Mesothelial cell of epicardium (in vitro differentiated cells): ENCODE results near the gene TOM1. TPM values are rescaled to one million over a fixed set of nuclear protein-coding genes. Genes with fewer than 3 reads are reported as not detected.

Source experiments
- DNase-seq, 2 experiments: peaks; one replicate each; pipeline ENCODE4 v3.0.0; 2021; ENCODE audit warnings: low spot score in 2 of 2; ENCODE audit not compliant: unreplicated experiment in 2 of 2
- H3K27ac Mint-ChIP-seq: 2 replicates; pipeline ENCODE4 v1.8.0; 2021; ENCODE audit warnings: mixed read lengths
- H3K27me3 Mint-ChIP-seq: 2 replicates; pipeline ENCODE4 v1.8.0; 2021; ENCODE audit warnings: low read depth, mixed read lengths
- H3K36me3 Mint-ChIP-seq: 2 replicates; pipeline ENCODE4 v1.8.0; 2021; ENCODE audit warnings: mixed read lengths
- H3K4me1 Mint-ChIP-seq: 2 replicates; pipeline ENCODE4 v1.8.0; 2021; ENCODE audit warnings: mixed read lengths
- H3K4me3 Mint-ChIP-seq: 2 replicates; pipeline ENCODE4 v1.8.0; 2021; ENCODE audit warnings: mild to moderate bottlenecking, moderate library complexity, mixed read lengths
- H3K9me3 Mint-ChIP-seq: 2 replicates; pipeline ENCODE4 v1.8.0; 2021; ENCODE audit warnings: mixed read lengths
- CTCF ChIP-seq: fragments of 200-600 bp; sonication (generic); IDR thresholded peaks from one replicate; pipeline ENCODE4 v1.5.0; 2021; ENCODE audit warnings: antibody characterized with exemption; ENCODE audit not compliant: unreplicated experiment
- total RNA-seq: library from RNA; stranded (reverse); gene quantifications from 3 replicates; pipeline ENCODE4 v1.2.1, GENCODE V29; 2021

The TOM1 gene
- total RNA-seq, 1 donor from 2014 or later = 41.4 TPM

DNA sequence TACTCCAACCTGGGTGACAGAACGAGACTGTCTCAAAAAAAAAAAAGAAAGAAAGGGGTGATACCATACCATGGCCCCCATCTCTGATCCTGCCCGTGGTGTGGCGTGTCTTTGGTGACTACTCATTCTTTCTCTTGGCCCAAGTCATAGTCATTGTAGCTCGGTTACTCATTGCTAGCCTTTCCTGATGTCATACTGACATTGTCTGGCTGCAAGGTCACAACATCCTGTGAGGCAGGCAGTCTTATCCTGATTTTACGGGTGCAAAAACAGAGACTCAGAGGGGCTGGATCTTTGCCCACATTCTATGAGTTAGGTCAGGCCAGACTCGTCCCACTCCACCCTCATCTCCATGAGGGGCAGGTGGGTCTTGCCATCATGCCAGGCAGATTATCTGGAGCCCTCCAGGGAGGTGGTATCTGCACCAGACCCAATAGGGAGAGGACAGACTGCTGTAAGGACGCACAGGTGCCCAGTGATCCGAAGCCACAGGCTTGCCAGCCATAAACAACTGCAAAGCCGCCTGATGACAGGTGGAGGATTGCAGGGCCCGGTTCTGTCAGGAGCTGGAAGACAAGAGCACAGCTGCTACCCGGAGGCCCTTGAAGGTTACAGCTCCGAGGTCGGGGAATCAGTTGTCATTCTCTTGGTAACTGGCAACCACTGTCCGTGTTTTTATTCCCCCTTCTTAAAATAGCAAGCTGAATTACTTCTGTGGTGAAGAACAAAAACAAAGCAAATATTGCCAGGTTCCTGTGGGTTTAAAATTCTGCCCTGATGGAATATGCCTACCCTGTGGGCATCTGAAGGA, 13.8 kb downstream of the TOM1 start:
- Mint-ChIP-seq H3K4me1 (peaks cover 25% of the 10 kb centered on the region), H3K36me3 (peaks cover 8% of the 10 kb centered on the region), H3K27ac (no peak overlapping the region), H3K9me3 (no peaks in the 10 kb centered on the region), H3K4me3 (no peak overlapping the region), H3K27me3 (no peaks in the 10 kb centered on the region)
- no peak for TF ChIP-seq CTCF
- DNase-seq = no peak

DNA sequence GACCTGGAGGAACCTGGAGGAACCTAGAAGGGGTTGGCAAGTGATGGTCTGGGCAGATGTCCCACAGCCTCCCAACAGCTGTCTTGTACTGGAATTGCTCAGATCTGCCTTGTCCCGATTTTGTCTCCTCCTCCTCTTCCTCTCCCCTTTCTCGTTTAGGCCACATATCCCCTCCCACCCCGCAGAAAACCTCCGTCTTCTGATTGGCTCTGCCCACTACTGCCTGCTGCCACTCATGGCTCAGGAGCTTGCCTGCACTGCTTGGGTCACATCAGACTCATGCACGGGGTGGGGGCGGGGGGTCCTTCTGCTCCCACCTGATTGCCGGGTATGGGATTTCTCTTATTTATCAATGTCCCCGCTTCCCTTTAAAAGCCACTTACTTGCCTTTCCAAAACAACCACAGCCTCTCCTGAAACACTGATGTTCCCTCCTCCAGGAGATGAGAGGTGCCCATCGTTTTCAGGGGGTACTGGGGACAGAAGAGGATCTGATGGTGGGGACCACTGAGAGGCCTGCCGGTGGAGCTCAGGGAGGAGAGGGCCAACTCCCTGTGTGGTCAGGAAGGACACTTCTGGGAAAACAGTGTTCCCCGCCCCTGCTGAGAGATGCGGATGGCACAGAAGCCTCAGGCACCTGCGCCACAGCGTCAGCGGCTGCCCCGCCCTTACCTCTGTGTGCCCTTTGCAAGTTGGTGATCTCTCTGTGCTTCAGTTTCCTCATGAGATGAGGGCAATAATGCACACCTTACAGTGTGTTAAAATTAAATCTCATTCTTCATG, 14.7 kb downstream of the TOM1 start:
- Mint-ChIP-seq H3K4me3 (no peak overlapping the region), H3K36me3 (peaks cover 8% of the 10 kb centered on the region), H3K27me3 (no peaks in the 10 kb centered on the region), H3K9me3 (no peaks in the 10 kb centered on the region), H3K27ac (no peak overlapping the region), H3K4me1 (peaks cover 25% of the 10 kb centered on the region)
- no peak for DNase-seq
- TF ChIP-seq CTCF = no peak

- no peak for DNase-seq
- Mint-ChIP-seq H3K9me3 (no peaks in the 10 kb centered on the region), H3K36me3 (peaks cover 8% of the 10 kb centered on the region), H3K4me1 (peaks cover 25% of the 10 kb centered on the region), H3K4me3 (no peak overlapping the region), H3K27ac (no peak overlapping the region), H3K27me3 (no peaks in the 10 kb centered on the region)
- TF ChIP-seq CTCF = no peak
Measured at GRCh38 chr22:35315141-35315854, 15.6 kb downstream of the TOM1 start.

DNA sequence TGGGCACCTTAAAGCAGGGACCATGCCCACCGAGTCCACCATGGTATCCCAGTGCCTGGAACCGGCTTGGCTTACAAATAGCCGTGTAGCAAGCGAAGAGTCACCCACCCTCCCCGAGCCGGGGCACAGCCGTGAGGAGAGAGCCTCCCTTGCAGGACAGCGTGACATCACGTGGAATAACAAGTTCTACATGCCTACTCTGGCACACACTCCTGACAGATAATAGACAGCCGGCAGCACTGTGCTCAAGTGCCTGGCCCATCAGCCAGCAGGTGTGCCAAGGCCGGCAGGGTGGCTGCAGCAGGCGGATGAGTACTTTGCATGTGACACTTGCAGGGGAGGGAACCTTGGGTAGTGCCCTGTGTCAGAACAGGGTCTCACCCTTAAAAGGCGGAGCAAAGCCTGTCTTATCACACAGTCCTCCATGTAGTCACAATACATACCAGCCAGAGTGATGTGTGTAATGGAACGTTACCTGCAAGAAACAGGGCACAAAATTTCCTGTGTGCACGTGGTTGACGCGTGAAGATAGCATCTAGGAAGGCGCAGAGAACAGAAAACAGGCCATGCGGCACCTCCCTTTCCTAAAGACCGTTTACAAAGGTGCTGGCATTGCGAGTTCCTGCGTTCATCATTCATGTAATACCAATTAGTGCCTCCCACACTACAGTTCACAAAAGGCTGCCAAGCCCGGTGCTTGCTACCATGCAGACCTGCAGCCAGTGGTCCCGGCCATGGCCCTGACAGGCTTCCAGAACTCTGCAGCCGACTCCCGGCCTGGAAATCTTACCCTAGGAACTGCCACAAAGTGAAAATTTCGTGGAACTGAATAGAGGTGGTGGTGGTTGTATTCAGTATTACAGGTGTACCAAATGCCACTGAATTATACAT, 16.4 kb downstream of the TOM1 start:
- Mint-ChIP-seq H3K4me3 (no peak overlapping the region), H3K36me3 (peaks cover 8% of the 10 kb centered on the region), H3K27me3 (no peaks in the 10 kb centered on the region), H3K9me3 (no peaks in the 10 kb centered on the region), H3K4me1 (peaks cover 18% of the 10 kb centered on the region), H3K27ac (no peak overlapping the region)
- no peak for TF ChIP-seq CTCF
- no peak for DNase-seq

GRCh38 chr22:35316751-35317150, 17.1 kb downstream of the TOM1 start:
- Mint-ChIP-seq H3K4me1 (peaks cover 12% of the 10 kb centered on the region), H3K36me3 (peaks cover 10% of the 10 kb centered on the region), H3K9me3 (no peaks in the 10 kb centered on the region), H3K27ac (no peak overlapping the region), H3K4me3 (no peak overlapping the region), H3K27me3 (no peaks in the 10 kb centered on the region)
- no peak for DNase-seq
- TF ChIP-seq CTCF = no peak
